Measurements from ENCODE around the gene PSMA4. TPM values are rescaled to one million over a fixed set of nuclear protein-coding genes. Genes with fewer than 3 reads are reported as not detected.

The PSMA4 gene
- total and polyA plus RNA-seq, 2 experiments from 2014 or later = 322 to 552 TPM

DNA sequence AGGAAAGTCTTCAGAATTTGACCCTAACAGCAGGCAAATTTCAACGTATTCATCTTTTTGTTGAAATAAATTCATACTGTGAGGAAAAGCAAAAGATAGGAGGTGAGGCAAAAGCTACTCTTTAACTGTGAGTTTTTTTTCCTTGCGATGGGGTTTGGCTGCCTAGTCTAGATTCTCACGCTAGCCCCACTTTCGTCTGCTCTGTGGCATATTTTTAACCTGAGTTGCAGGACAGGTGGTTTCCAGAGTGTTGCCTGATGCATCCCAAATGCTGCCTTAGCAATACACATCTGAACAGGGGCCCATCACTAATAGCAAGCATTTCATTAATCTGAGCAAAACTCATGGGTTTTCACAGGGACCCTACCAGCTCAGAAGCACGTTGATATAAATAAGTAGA, 11.7 kb downstream of the PSMA4 start (continued):
- TF ChIP-seq JUNB (IDR thresholded peaks at IDR 0.05; ENCODE audit: unreplicated experiment) = no peak

DNA sequence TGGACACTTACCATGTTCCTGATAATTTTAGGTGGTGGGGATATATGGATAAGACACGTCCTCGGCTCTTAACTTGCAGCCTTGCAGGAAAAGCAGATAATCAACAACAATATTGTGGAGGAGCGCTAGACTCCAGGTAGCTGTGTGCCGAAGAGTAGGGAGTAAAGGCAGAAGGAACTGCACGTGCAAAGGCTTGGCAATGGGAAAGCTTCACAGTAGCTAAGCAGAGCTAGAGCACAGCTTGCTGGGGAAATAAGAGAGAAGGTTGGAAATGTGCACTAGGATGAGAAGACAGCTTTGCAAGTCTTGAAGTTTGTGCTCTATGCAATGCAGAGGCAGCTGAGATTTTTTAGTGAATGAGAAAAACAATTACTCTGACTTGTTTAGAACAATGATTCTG, 12.4 kb downstream of the PSMA4 start:
- Histone ChIP-seq H3K4me1 (ENCODE audit: insufficient read depth) (no peaks in the 10 kb centered on the region), H3K4me2 (no peak overlapping the region), H4K20me1 (replicated peaks; ENCODE audit: insufficient read depth) (no peaks in the 10 kb centered on the region), H3K4me3 (no peak overlapping the region), H3K27ac (ENCODE audit: low read depth) (no peak overlapping the region), H3K79me2 (replicated peaks; ENCODE audit: insufficient read depth) (no peaks in the 10 kb centered on the region), H2AFZ (no peak overlapping the region), H3K27me3 (ENCODE audit: insufficient read depth) (no peaks in the 10 kb centered on the region), H3K9me2 (ENCODE audit: insufficient read depth) (no peaks in the 10 kb centered on the region), H3K36me3 (ENCODE audit: insufficient read depth) (peaks cover 11% of the 10 kb centered on the region; the same call in 1 of the 2 replicates), H3F3A (replicated peaks; ENCODE audit: low read depth) (no peaks in the 10 kb centered on the region)
- Mint-ChIP-seq H3K4me3 (no peak overlapping the region), H3K27me3 (ENCODE audit: insufficient read depth, low read depth, poor library complexity) (peaks cover 3% of the 10 kb centered on the region), H3K27ac (no peak overlapping the region), H3K4me1 (no peaks in the 10 kb centered on the region; the same call in 2 of the 3 replicates), H3K9me3 (no peaks in the 10 kb centered on the region), H3K36me3 (ENCODE audit: low read depth) (peaks cover 31% of the 10 kb centered on the region)
- no peak for TF ChIP-seq STAT1 (IDR thresholded peaks at IDR 0.05; ENCODE audit: unreplicated experiment)
- TF ChIP-seq ZNF114 (CRISPR knock-in tag; IDR thresholded peaks at IDR 0.05) = no peak
- TF ChIP-seq, protein P1, sequence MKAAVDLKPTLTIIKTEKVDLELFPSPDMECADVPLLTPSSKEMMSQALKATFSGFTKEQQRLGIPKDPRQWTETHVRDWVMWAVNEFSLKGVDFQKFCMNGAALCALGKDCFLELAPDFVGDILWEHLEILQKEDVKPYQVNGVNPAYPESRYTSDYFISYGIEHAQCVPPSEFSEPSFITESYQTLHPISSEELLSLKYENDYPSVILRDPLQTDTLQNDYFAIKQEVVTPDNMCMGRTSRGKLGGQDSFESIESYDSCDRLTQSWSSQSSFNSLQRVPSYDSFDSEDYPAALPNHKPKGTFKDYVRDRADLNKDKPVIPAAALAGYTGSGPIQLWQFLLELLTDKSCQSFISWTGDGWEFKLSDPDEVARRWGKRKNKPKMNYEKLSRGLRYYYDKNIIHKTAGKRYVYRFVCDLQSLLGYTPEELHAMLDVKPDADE (IDR thresholded peaks at IDR 0.05) = no peak
- TF ChIP-seq CREB1 (CRISPR knock-in tag; IDR thresholded peaks at IDR 0.05; ENCODE audit: low read depth) = no peak
- no peak for TF ChIP-seq ZNF462 (CRISPR knock-in tag; IDR thresholded peaks at IDR 0.05)
- TF ChIP-seq POLR2AphosphoS5 (IDR thresholded peaks at IDR 0.05; ENCODE audit: low read depth) = no peak
- TF ChIP-seq EZH2 (IDR thresholded peaks at IDR 0.05; ENCODE audit: low read depth, unreplicated experiment) = no peak
- TF ChIP-seq, protein P2, sequence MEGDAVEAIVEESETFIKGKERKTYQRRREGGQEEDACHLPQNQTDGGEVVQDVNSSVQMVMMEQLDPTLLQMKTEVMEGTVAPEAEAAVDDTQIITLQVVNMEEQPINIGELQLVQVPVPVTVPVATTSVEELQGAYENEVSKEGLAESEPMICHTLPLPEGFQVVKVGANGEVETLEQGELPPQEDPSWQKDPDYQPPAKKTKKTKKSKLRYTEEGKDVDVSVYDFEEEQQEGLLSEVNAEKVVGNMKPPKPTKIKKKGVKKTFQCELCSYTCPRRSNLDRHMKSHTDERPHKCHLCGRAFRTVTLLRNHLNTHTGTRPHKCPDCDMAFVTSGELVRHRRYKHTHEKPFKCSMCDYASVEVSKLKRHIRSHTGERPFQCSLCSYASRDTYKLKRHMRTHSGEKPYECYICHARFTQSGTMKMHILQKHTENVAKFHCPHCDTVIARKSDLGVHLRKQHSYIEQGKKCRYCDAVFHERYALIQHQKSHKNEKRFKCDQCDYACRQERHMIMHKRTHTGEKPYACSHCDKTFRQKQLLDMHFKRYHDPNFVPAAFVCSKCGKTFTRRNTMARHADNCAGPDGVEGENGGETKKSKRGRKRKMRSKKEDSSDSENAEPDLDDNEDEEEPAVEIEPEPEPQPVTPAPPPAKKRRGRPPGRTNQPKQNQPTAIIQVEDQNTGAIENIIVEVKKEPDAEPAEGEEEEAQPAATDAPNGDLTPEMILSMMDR (conservative IDR thresholded peaks at IDR 0.05; ENCODE audit: low read depth in 2 of 2) = no peak
- no peak for TF ChIP-seq REST (IDR thresholded peaks at IDR 0.05; ENCODE audit: unreplicated experiment)
- no peak for TF ChIP-seq NANOG (IDR thresholded peaks at IDR 0.05; ENCODE audit: borderline replicate concordance)
- TF ChIP-seq JUNB (IDR thresholded peaks at IDR 0.05; ENCODE audit: unreplicated experiment) = no peak
- no peak for TF ChIP-seq ZNF331 (CRISPR knock-in tag; IDR thresholded peaks at IDR 0.05; ENCODE audit: low read depth)
- no peak for TF ChIP-seq EZH2phosphoT487 (IDR thresholded peaks at IDR 0.05; ENCODE audit: unreplicated experiment)
- ATAC-seq (no peak), DNase-seq (ENCODE audit: low spot score) (no peak)
